Left ventricle myocardium inferior (tissue), 1 donor: Measurements from ENCODE around the gene IKBKE. TPM values are rescaled to one million over a fixed set of nuclear protein-coding genes. Genes with fewer than 3 reads are reported as not detected.

Experiments
- DNase-seq: peaks from one replicate; pipeline ENCODE4 v3.0.0-alpha.2; 2020
- H3K27ac ChIP-seq: fragments of 200-600 bp; replicated peaks from 2 replicates; pipeline ENCODE4 v1.8.0; 2021
- H3K27me3 ChIP-seq: fragments of 200-600 bp; 2 replicates; pipeline ENCODE4 v1.8.0; 2021; ENCODE audit warnings: low read depth
- H3K36me3 ChIP-seq: fragments of 200-600 bp; 2 replicates; pipeline ENCODE4 v1.8.0; 2021
- H3K4me1 ChIP-seq: fragments of 200-600 bp; 2 replicates; pipeline ENCODE4 v1.8.0; 2021
- H3K4me3 ChIP-seq: fragments of 200-600 bp; 2 replicates; pipeline ENCODE4 v1.8.0; 2021; ENCODE audit warnings: mild to moderate bottlenecking, moderate library complexity
- H3K9me3 ChIP-seq: fragments of 200-600 bp; replicated peaks from 2 replicates; pipeline ENCODE4 v1.8.0; 2021
- intact Hi-C: fragments of 100-400 bp; cut with micrococcal nuclease; formaldehyde crosslinking; loops from one replicate; pipeline ENCODE4 v1.11.0; 2022
- total RNA-seq: library from RNA; stranded (reverse); fragmentation: NEBNext Ultra II Directional; extraction: Animal tissue kit (Norgen Biotek cat#: 25700); gene quantifications from one replicate; pipeline ENCODE4 v1.2.1, GENCODE V29; 2021
- TF ChIP-seq, protein P1 (sequence below): fragments of 200-600 bp; IDR thresholded peaks from 2 replicates; pipeline ENCODE4 v1.8.0; 2021; ENCODE audit warnings: antibody characterized with exemption, mild to moderate bottlenecking, borderline replicate concordance
- donor health status: DM: no; HTN: yes; CAD: no; lungs with severe emphysema.

Gene IKBKE
- total RNA-seq, 1 donor from 2014 or later = 0.80 TPM

- Histone ChIP-seq H3K27me3 (no peaks in the 10 kb centered on the region), H3K27ac (peak overlapping the region; percentile 23), H3K4me3 (no peak overlapping the region), H3K36me3 (no peaks in the 10 kb centered on the region), H3K9me3 (no peaks in the 10 kb centered on the region), H3K4me1 (peaks cover 18% of the 10 kb centered on the region)
- TF ChIP-seq, protein P1, sequence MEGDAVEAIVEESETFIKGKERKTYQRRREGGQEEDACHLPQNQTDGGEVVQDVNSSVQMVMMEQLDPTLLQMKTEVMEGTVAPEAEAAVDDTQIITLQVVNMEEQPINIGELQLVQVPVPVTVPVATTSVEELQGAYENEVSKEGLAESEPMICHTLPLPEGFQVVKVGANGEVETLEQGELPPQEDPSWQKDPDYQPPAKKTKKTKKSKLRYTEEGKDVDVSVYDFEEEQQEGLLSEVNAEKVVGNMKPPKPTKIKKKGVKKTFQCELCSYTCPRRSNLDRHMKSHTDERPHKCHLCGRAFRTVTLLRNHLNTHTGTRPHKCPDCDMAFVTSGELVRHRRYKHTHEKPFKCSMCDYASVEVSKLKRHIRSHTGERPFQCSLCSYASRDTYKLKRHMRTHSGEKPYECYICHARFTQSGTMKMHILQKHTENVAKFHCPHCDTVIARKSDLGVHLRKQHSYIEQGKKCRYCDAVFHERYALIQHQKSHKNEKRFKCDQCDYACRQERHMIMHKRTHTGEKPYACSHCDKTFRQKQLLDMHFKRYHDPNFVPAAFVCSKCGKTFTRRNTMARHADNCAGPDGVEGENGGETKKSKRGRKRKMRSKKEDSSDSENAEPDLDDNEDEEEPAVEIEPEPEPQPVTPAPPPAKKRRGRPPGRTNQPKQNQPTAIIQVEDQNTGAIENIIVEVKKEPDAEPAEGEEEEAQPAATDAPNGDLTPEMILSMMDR = no peak
- no peak for DNase-seq
- intact Hi-C loops = no loop called here
Observed at GRCh38 chr1:206486995-206487788, 16.9 kb downstream of the IKBKE start.

GRCh38 chr1:206487970-206488369 is 17.7 kb downstream of the IKBKE start:
- intact Hi-C loops = no loop called here
- Histone ChIP-seq H3K27ac (no peak overlapping the region), H3K4me1 (peaks cover 18% of the 10 kb centered on the region), H3K9me3 (no peaks in the 10 kb centered on the region), H3K4me3 (no peak overlapping the region), H3K36me3 (no peaks in the 10 kb centered on the region), H3K27me3 (no peaks in the 10 kb centered on the region)
- DNase-seq = no peak
- TF ChIP-seq, protein P1 = no peak

GRCh38 chr1:206488466-206488865 is 18.2 kb downstream of the IKBKE start:
- intact Hi-C loops = no loop called here

GRCh38 chr1:206489980-206490770 is 19.9 kb downstream of the IKBKE start:
- no peaks in the 10 kb centered on the region for H3K9me3 ChIP-seq
- H3K4me1 ChIP-seq = peaks cover 23% of the 10 kb centered on the region
- intact Hi-C loops = loop anchor here (5.0 kb wide), 1 partner anchor 92 kb away; no protein-coding TSS in a partner anchor
- H3K27me3 ChIP-seq = no peaks in the 10 kb centered on the region
- no peak overlapping the region for H3K27ac ChIP-seq
- TF ChIP-seq, protein P1 = peak; percentile 96
- H3K36me3 ChIP-seq = no peaks in the 10 kb centered on the region
- DNase-seq = peak; percentile 75
- H3K4me3 ChIP-seq = no peak overlapping the region

More at GRCh38 chr1:206488466-206488865, 18.2 kb downstream of the IKBKE start:
- H3K4me3 ChIP-seq = no peak overlapping the region
- no peak overlapping the region for H3K27ac ChIP-seq
- no peaks in the 10 kb centered on the region for H3K9me3 ChIP-seq
- no peaks in the 10 kb centered on the region for H3K27me3 ChIP-seq
- no peaks in the 10 kb centered on the region for H3K36me3 ChIP-seq
- TF ChIP-seq, protein P1 = no peak
- no peak for DNase-seq
- H3K4me1 ChIP-seq = peaks cover 18% of the 10 kb centered on the region

- Histone ChIP-seq H3K36me3 (no peaks in the 10 kb centered on the region), H3K9me3 (no peaks in the 10 kb centered on the region)
Observed at GRCh38 chr1:206490771-206491405, 20.6 kb downstream of the IKBKE start.

More at GRCh38 chr1:206490771-206491405, 20.6 kb downstream of the IKBKE start:
- Histone ChIP-seq H3K27me3 (no peaks in the 10 kb centered on the region), H3K27ac (no peak overlapping the region), H3K4me1 (peaks cover 30% of the 10 kb centered on the region), H3K4me3 (no peak overlapping the region)
- intact Hi-C loops = loop anchor here (5.0 kb wide), 1 partner anchor 91 kb away; no protein-coding TSS in a partner anchor
- DNase-seq = no peak
- TF ChIP-seq, protein P1 = no peak
